ENCODE results near the gene DENND10.

GRCh38 chr10:119133949-119134348, 30.0 kb downstream of the DENND10 start:
- TF ChIP-seq POLR2A (IDR thresholded peaks at IDR 0.05) (no peak), POLR2AphosphoS5 (IDR thresholded peaks at IDR 0.05) (no peak)
